ENCODE measurements around the gene EIPR1.

DNA sequence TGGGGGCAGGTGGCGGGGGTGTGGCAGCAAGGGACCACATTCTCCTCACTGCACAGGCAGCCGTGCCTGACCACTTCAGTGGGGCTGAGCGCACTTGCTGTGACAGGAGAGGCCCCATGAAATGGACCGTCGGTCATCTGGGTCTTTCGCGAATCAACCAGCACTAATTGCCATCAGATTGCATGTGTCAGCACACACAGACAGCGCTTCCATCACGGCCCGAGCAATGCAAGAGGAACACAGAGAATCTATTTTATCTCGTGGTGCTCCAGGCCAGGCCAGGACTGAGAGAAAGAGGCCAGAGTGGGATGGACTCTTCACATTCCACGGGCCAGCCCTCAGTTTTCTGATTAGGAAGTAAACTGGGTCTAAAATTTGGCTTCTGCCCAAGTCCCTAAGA lies 87.0 kb downstream of the EIPR1 start:
- TF ChIP-seq CTCF (conservative IDR thresholded peaks at IDR 0.05) (no peak), EZH2 (IDR thresholded peaks at IDR 0.05; ENCODE audit: low read depth) (no peak)
